MCF 10A (cell line): ENCODE data around the gene FAM83B. TPM values are rescaled to one million over a fixed set of nuclear protein-coding genes. Genes with fewer than 3 reads are reported as not detected.

Experiments used
- BruUV-seq: library from RNA; stranded (reverse); fragments of 400-500 nt; replicated peaks from 2 replicates; lab custom pipeline; 2021; lab: Mats Ljungman, UMichigan
- CTCF ChIA-PET: fragments of 300-600 bp; sonication (Branson Sonifier 250); formaldehyde crosslinking; extraction: SDS; loops from one replicate; lab custom pipeline; 2021; ENCODE audit warnings: antibody characterized with exemption, inconsistent platforms; lab: Yijun Ruan, JAX
- POLR2A ChIA-PET: fragments of 300-600, 350-650 bp; sonication (Branson Sonifier 250); formaldehyde crosslinking; extraction: SDS; loops from one replicate; lab custom pipeline; 2020; ENCODE audit warnings: antibody characterized with exemption, inconsistent platforms; lab: Yijun Ruan, JAX
- DNase-seq: peaks from one replicate; pipeline ENCODE4 v3.0.0-alpha.2; 2018; ENCODE audit not compliant: unreplicated experiment
- H3K27ac Mint-ChIP-seq: one replicate; pipeline ENCODE4 v1.8.0; 2022; ENCODE audit warnings: mild to moderate bottlenecking, low read depth, mixed read lengths; ENCODE audit not compliant: unreplicated experiment
- H3K27me3 Mint-ChIP-seq: one replicate; pipeline ENCODE4 v1.8.0; 2022; ENCODE audit warnings: mixed read lengths; ENCODE audit not compliant: insufficient read depth, unreplicated experiment
- H3K36me3 Mint-ChIP-seq: one replicate; pipeline ENCODE4 v1.8.0; 2022; ENCODE audit warnings: mild to moderate bottlenecking, moderate library complexity, mixed read lengths; ENCODE audit not compliant: insufficient read depth, unreplicated experiment
- H3K4me1 Mint-ChIP-seq: one replicate; pipeline ENCODE4 v1.8.0; 2022; ENCODE audit warnings: mixed read lengths; ENCODE audit not compliant: insufficient read depth, unreplicated experiment
- H3K4me3 Mint-ChIP-seq: one replicate; pipeline ENCODE4 v1.8.0; 2022; ENCODE audit warnings: mild to moderate bottlenecking, moderate library complexity, mixed read lengths; ENCODE audit not compliant: unreplicated experiment
- H3K9me3 Mint-ChIP-seq: one replicate; pipeline ENCODE4 v1.8.0; 2022; ENCODE audit warnings: mixed read lengths; ENCODE audit not compliant: unreplicated experiment
- CTCF ChIP-seq: fragments of 200-600 bp; IDR thresholded peaks from one replicate; pipeline ENCODE4 v1.8.0; 2022; ENCODE audit warnings: antibody characterized with exemption, mild to moderate bottlenecking; ENCODE audit not compliant: unreplicated experiment
- intact Hi-C: fragments of 100-400 bp; cut with micrococcal nuclease; formaldehyde crosslinking; loops from 2 replicates; pipeline ENCODE4 v1.14.1; 2022
- total RNA-seq: library from RNA; stranded (reverse); gene quantifications from 2 replicates; pipeline ENCODE4 v1.2.3, GENCODE V29; 2022

The FAM83B gene
- total RNA-seq, 1 experiment from 2014 or later = 25.4 TPM

DNA sequence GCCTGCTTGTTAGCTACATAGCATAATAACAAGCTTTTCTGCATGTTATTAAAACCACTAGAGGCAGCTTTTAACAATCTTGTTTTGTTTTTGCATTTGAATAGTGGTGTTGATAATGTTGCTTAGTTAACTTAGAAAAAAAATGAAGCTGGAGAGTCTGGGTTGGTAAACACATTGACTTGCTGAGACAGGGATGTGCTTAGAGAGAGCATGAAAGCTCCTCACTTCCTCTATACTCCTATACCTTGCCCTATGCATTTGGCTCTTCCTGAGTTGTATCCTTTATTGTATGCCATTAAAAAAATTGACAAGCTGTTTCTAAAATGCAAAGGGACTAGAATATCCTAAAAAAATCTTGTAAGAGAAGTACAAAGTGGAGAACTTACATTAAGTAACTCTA, 13.6 kb downstream of the FAM83B start:
- CTCF ChIA-PET = interaction anchor here (0.5 to 1.4 kb wide), 8 partner anchors 13 to 1030 kb away, joined by 3 to 6 read pairs (median 3); no protein-coding TSS in a partner anchor
- no peak for TF ChIP-seq CTCF
- no peaks in the 10 kb centered on the region for H3K36me3 Mint-ChIP-seq
- BruUV-seq = no TSS peak
- intact Hi-C loops = no loop called here
- peaks cover 7% of the 10 kb centered on the region for H3K4me1 Mint-ChIP-seq
- peak overlapping the region; percentile 63 for H3K27ac Mint-ChIP-seq
- no peaks in the 10 kb centered on the region for H3K9me3 Mint-ChIP-seq
- no peak for DNase-seq
- POLR2A ChIA-PET = interaction anchor here (1.0 to 3.7 kb wide), 7 partner anchors 10 to 48 kb away, joined by 3 to 20 read pairs (median 3); partner anchors contain the start of gene FAM83B
- H3K27me3 Mint-ChIP-seq = no peaks in the 10 kb centered on the region
- no peak overlapping the region for H3K4me3 Mint-ChIP-seq

DNA sequence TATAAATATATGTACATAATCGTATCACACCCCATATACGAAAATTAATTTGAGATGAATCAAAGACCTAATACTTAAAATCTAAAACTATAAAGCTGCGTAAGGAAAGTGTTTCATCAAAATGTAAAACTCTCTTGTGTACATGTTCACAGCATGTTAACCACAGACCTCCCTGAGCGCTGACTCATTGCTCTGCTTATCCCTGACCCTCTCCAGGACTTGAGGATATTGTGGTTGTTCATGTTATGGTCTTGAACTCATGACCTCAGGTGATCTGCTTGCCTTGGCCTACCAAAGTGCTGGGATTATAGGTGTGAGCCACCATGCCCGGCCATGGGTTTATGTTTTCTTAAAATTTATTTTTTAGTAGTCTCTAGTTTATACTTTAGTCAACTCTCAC, 14.2 kb downstream of the FAM83B start:
- CTCF ChIA-PET = interaction anchor here (0.6 to 1.4 kb wide), 5 partner anchors 12 to 885 kb away, joined by 3 to 6 read pairs (median 3); no protein-coding TSS in a partner anchor

DNA sequence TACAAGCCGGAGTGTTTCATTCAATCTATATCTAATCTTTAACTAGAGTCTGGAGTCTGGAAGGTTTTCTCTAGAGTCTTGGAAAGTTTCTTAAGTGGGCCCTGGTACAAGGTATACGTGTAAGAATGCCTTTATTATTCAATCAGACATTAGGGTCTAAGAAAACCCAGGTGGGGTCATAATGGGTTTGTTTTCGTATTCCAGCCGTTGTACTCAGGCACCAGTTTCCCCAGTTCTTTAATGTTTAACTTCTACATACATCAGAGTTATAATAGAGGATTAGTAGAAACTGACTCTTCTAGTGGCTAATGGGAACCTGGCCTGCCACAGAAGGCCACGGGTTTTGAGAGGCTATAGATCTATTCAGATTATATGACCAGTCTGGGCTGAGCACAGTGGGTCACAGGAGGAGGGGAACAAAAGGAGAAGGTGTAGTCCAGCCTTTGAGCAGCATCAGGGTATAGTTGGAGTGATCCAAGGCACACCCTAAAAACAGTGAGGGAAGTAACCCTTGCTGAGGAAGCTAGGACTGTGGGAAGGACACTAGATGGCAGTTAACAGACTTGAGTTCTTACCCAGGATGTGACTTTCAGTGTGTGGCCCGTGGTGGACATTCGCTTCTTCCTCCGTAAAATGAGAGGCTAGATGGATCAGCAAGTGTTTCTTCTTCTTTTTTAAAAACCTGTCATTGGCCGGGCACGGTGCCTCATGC, 15.5 kb downstream of the FAM83B start:
- TF ChIP-seq CTCF = no peak
- Mint-ChIP-seq H3K4me1 (peaks cover 7% of the 10 kb centered on the region), H3K27me3 (no peaks in the 10 kb centered on the region), H3K36me3 (no peaks in the 10 kb centered on the region), H3K9me3 (no peaks in the 10 kb centered on the region), H3K27ac (no peak overlapping the region), H3K4me3 (no peak overlapping the region)
- ChIA-PET CTCF (no interaction called here), POLR2A (interaction anchor here (0.6 to 3.7 kb wide), 4 partner anchors 11 to 727 kb away, joined by 4 to 20 read pairs (median 5); no protein-coding TSS in a partner anchor)
- BruUV-seq = no TSS peak
- intact Hi-C loops = no loop called here
- no peak for DNase-seq

More for the DNA sequence above, 14.2 kb downstream of the FAM83B start:
- intact Hi-C loops = no loop called here
- no peaks in the 10 kb centered on the region for H3K9me3 Mint-ChIP-seq
- POLR2A ChIA-PET = interaction anchor here (1.0 to 3.7 kb wide), 7 partner anchors 10 to 48 kb away, joined by 3 to 20 read pairs (median 3); partner anchors contain the start of gene FAM83B
- peak; percentile 78 for DNase-seq
- H3K4me1 Mint-ChIP-seq = peaks cover 7% of the 10 kb centered on the region
- no TSS peak for BruUV-seq
- H3K36me3 Mint-ChIP-seq = no peaks in the 10 kb centered on the region
- H3K4me3 Mint-ChIP-seq = no peak overlapping the region
- peak overlapping the region; percentile 63 for H3K27ac Mint-ChIP-seq
- H3K27me3 Mint-ChIP-seq = no peaks in the 10 kb centered on the region
- TF ChIP-seq CTCF = no peak

DNA sequence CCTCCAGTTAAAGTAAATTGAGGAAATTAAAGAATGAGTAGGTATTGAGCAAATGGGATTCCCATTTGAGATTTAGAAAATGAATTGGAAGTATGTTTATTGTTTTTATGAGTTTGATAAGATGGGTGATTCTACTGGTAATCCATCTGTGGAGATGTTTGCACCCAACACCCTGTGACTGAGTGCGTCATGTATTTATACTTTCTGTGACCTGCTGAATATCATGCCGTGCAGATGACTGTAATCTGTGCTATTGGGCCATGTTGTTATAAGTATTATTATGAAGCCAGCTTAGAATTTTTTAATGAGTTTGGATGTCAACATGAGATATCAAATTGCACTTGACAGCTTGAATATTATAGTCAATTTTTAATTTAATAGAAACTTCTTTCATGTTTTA, 17.7 kb downstream of the FAM83B start:
- H3K9me3 Mint-ChIP-seq = no peaks in the 10 kb centered on the region
- no TSS peak for BruUV-seq

More for the DNA sequence above, 17.7 kb downstream of the FAM83B start:
- Mint-ChIP-seq H3K36me3 (no peaks in the 10 kb centered on the region), H3K27me3 (no peaks in the 10 kb centered on the region), H3K4me3 (no peak overlapping the region), H3K27ac (no peak overlapping the region), H3K4me1 (peaks cover 14% of the 10 kb centered on the region)
- DNase-seq = no peak
- ChIA-PET POLR2A (interaction anchor here (1.1 to 2.7 kb wide), 3 partner anchors 10 to 16 kb away, joined by 3 to 7 read pairs (median 6); no protein-coding TSS in a partner anchor), CTCF (interaction anchor here (1.1 kb wide), 1 partner anchor 14 kb away, joined by 3 read pairs; no protein-coding TSS in a partner anchor)
- no peak for TF ChIP-seq CTCF
- intact Hi-C loops = no loop called here
